Kidney tubule cell (primary cell): ENCODE data around the gene MOB3A.

Experiments used
- DNase-seq: peaks from one replicate; pipeline ENCODE4 v3.0.0-alpha.2; 2018; ENCODE audit warnings: low spot score

The MOB3A gene

DNA sequence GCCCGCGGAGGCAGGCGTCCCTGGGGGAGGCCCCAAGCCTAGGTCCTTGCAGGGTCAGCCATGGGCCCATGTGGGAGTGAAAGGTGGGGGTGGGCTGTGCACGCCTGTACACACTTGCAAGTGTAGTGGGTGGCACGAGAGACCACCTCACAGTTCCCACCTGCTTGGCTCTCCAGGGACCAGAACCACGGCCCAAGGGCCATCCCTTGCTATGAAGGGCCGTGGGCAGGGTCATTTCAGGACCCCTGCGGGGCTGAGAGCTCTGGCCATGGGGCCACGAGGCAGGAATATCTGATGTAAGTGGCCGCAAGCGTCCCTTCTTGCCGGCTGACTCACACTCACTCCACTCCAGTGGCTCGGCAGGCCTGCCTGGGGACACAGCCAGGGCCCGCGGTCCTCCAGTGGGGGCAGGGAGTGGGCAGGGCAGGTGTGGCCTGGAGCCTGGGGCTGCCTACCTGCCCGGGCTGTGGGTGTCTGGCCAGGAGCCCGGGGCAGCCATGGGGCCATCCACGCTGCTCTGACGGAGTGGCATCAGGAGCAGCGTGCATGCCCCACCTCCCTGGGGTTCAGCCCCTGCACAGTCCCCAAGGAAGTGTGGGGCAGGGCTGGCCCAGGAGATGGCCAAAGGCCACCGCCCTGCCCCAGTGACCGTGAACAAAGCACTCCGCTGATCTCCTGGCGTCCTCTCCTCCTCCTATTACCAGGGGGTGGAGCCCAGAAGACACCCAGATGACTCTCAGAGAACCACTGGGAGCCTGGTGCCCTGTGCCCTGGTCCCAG lies 36.5 kb downstream of the MOB3A start:
- DNase-seq: peak; percentile 91

DNA sequence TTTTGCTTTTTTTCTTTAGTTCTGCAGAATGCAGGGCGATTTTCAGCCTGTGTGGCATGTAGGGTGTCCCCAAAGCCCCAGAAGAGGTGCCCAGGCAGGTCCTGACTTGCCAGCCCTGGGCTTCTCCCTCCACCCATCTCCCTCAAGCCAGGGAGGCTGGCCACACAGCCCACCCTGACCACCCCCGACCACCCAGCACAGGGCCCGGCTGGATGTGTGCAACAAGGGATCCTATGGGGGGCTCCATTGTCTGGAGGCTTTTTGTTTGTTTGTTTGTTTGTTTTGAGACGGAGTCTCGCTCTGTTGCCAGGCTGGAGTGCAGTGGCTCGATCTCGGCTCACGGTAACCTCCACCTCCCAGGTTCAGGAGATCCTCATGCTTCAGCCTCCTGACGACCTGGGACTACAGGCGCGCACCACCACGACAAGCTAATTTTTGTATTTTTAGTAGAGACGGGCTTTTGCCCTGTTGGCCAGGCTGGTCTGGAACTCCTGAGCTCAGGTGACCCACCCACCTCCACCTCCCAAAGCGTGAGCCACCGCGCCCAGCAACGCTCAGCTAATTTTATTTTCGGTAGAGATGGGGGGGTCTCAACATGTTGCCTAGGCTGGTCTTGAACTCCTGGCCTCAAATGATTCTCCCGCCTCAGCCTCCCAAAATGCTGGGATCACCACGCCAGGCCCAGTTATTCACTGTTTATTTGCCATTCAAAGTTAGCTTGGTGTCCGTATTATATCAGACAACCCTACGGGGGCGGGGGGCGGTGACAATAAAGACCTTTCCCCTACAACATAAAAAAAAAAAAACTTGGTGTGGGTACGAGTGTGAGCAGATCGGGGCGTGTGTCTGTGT lies 37.3 kb downstream of the MOB3A start:
- DNase-seq: no peak

DNA sequence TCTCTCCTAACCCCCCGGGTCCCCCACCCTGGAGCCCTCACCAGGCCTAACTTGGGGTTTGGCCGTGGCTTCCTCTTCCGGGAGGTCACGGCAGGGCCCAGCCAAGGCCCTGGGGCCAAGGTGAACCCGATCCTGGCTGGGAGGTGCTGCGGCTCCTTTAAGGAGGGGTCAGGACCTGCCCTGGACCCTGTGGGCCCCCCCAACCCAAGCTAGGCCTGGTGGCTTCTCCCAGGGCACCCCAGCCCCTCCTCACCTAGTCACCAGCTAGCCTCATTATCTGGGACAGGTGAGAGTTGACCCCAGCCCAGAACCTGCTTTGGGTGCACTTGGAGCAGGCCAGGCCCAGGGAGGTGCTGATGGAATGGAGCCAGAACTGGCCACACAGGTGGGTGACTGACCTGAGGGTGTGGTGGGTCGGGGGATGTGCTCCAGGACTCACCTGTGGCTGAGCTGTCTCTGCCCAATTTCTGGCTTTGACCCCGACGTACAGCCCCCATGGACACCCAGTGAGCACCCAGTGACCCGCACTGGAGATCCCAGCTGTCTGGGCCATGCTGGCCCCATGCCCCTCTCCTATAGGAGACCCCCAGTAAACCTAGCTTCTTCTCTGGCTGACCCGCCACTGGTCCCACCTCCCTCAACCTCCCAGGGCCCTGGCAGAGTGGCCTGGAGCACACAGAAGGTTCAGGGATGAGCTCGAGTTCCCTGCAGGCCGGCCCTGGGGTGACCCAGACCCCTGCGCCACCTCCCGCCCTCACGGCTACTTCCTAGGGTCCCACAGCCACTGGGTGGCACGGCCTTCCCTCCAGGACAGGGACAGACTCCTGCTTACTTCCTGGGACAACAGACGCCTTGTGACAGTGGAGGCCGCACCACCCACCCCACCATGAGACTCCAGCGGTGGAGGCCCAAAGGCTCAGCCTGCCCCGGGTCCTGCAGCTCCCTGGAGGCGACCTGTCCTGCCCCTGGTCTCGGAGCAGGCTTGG lies 38.3 kb downstream of the MOB3A start:
- no peak for DNase-seq

DNA sequence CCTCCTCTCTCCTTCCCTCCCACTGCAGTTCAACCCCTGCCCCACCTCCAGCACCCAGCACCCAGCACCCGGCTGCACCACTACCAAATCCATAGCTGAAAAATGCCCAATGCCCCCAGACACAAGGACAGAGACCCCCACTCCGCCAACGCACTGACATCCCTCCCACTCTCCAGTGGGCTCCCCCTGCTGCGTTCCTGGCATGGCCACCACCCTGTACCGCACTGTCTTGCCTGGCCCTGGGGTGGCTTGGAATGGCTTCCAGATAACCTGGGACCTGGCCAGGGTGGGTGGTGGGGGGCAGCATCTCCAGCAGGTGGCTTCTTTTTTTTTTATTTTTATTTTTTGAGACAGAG lies 39.3 kb downstream of the MOB3A start:
- no peak for DNase-seq

DNA sequence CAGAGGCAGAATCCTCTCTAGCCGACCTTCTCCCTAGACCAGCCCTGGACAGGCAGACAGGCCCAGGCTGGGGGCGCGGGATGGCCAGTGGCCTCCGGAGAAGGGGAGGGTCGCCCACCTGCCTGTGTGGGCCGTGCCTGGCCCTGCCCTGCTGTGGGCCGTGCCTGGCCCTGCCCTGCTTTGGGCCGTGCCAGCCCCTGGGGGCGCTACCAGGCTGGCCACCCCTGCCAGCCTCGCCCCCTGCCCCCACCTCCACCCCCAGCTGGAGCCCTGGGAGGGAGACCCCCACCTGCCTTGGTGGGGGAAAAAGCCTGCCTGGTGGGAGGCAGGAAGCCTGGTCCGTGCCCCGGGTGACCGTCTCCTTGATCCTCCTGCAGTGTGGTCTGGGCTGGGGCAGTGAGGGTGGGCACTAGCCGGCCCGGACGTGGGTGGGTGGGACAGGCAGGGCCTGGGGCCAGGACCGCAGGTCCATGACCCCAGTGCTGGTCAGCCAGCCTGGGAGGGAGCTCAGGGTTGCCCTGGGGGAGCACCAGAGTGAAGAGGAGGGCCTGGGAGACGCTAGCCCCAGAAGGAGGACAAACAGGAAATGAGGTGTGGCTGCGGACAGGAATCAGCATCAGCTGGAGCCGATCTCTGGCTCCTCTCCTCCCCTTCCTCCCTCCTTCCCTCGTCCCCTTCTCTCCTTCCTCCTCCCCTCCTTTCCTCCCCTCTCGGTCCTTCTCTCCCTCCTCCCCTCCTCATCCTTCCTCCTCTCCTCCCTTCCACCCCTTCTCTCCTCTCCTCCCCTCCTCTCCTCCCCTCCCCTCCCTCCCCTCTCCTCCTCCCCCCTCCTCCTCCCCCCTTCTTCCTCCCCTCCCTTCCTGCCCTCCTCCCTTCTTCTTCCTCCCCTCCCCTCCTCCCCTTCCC lies 39.9 kb downstream of the MOB3A start:
- DNase-seq: peak; percentile 68

DNA sequence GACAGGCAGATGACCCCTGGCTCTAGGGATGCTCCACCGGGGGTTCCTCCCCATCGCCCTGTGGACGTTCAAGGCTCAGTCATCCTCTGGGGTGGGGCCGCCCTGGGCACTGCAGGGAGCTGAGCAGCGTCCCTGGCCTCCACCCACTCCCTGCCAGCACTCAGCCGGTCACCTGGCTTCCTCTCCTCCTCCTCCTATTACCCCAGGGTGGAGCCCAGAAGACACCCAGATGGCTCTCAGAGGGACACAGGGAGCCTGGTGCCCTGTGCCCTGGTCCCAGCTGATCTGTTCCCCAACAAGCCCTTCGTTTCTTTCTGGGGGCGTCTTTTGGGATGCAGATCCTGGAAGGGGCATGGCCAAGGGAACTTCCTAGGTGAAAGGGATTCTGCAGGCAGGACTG lies 41.4 kb downstream of the MOB3A start:
- DNase-seq: no peak

DNA sequence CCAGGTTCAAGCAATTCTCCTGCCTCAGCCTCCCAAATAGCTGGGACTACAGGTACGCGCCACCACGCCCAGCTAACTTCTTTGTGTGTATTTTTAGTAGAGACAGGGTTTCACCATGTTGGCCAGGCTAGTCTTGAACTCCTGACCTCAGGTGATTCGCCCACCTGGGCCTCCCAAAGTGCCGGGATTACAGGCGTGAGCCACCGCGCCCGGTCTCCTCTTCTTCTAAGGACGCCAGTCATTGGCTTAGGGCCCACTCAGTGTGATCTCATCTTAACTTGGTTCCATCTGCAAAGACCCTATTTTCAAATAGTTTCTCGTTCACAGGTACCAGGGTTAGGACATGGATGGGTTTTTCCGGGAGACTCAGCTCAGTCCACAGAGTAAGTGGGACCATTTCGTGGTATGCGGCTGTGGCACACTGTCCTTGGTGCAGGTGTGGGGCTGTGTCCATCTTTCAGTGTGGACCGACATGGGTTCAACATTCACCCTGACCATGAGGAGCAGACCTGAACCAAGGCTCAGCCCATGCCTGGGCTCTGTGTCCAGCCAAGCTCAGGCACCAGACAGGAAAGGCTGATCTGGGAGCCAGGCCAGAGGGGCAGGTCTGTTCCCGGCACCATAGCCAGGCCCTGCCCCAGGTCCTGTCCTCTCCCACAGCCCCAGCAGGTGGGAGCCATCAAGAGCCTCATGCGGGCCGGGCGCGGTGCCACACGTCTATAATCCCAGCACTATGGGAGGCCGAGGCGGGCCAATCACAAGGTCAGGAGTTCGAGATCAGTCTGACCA lies 42.3 kb downstream of the MOB3A start:
- no peak for DNase-seq

DNA sequence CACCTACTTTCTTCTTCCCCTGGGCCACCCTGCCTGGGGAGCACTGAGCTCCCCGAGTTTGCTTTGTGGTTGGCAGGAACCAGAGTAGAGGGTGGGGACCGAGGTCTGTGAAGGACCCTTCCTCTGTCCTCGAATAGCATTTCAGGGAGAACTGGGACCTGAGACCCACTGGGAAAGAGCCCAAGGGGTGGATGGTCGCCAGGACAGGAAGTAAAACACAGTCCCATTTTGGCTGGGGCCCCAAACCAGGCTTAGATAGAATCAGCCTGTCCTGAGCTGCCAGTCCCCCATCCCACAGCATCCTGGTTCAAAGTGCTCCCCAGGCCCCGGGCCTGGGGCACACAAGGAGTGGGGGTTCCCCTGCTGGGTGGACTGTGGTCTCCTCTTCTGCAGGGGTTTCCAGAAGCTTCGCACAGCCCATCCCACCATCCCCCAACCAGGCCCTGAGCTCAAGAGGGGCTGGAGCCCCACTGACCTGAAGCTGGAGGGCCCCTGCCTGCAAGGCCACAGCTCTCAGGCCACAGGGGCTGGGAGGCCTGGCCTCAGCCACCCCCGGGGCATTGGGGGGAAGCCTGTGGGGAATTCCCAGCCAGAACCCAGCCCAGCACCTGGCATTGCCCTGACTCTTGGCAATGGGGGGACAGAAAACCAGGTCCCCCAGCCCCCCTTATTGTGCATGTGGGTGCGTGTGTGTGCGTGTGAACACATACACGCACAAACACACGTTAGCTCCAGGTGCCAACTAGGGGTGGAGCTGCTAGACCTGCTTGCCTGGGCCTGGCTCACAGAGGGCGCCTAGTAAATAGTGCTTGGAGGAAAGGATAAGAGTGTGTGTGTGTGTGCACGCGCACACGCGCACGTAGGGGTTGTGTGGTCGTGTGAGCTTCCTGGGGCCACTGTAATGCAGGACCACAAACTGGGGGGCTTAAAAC lies 44.1 kb downstream of the MOB3A start:
- no peak for DNase-seq

DNA sequence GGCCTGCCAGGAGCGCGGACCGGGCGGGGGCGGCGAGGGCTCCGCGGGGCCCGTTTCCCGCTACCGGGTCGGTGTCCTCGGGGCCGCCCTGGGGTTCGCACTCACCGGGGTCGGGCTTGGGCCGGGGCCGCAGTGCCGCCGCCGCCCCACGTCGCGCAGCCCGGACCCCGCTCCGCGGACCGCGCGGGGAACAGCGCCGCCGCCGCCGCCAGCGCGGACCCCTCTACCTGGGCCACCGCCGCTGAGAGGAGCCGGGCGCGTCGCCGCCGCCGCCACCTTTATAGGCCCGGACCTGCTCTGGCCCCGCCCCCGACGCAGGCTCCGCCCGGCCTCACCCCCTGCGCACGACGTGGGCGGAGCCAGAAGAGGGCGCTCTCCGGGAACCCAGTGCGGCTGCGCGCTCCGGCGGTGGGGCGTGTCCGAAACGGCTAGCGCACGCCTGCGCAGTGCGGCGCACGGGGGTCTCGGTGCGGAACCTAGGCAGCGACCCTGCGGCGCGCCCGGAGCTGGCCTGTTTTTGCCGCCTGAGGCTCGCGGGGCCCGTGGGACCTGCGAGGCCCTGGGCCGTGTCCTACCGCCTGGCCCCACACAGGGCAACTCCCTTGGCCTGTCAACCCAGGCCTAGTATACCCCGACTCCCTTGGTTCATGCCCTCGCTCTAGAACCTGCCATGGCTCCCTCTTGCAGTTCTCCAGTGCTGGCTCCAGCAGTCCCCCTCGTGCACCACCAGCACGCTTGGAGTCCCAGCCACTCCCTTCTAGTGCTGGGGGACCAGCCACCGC lies 44.9 kb downstream of the MOB3A start, which contains the start of gene MKNK2:
TSS of gene MKNK2 (minus strand) at position 254 of the 782 bp plus-strand sequence. CDS start 393 bp downstream, outside the sequence.
- DNase-seq: peak; percentile 89

DNA sequence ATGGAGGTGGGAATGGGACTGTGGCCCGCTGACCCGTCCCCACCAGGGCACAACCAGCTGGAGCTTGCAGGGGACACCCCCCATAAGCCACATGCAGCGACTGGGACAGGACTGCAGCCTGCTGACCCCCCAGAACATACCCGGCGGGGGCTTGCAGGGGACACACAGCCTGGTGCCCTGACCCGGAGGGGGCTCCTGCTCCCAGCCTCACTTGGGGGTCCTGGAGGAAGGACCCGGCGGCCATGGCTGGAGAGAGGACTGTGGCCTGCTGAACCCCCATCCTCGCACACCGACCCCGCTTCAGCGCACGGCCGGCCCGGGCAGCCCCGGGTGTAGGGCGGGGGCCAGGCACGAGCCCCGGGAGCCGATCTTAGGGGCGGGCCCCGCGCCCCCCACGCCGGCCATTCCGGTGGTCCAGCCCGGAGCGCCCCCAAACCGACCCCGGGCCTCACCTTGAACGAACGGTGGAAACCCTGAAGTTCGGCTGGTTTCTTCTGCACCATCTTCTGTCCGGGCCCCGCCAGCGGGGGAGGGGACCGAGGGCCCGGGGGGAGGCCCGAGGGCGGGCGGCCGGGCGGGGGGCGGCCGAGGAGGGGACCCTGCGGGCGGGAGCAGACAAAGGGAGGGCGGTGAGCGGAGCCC lies 45.7 kb downstream of the MOB3A start:
- DNase-seq: no peak

DNA sequence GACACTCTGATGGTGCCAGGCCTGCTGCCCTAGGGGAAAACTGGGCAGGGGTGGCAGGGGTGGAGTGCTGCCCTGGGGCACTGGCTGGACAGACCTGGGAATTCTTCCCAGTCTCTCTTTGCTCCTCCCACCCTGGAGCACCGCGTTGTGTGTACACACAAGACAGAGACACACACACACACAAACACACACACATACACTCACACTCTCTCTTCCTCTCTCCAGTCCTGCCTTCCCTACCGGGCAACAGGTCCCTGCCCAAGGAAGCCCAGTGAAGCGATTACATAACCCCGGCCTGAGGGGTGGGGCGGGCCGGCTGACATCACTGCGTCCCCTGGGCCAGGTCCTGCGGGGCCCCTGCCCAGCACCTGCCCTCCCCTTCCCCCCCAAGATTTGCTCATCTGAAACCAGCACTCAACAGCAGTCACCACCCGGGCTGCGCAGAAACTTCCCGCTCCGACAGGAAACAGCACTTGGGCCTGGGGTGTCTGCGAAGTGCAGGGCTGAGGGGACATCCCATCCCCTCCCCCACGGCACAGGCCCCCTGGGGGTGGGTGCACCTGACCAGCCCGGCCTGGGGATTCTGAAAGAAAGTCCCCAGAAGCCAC lies 46.3 kb downstream of the MOB3A start:
- DNase-seq: peak; percentile 95

DNA sequence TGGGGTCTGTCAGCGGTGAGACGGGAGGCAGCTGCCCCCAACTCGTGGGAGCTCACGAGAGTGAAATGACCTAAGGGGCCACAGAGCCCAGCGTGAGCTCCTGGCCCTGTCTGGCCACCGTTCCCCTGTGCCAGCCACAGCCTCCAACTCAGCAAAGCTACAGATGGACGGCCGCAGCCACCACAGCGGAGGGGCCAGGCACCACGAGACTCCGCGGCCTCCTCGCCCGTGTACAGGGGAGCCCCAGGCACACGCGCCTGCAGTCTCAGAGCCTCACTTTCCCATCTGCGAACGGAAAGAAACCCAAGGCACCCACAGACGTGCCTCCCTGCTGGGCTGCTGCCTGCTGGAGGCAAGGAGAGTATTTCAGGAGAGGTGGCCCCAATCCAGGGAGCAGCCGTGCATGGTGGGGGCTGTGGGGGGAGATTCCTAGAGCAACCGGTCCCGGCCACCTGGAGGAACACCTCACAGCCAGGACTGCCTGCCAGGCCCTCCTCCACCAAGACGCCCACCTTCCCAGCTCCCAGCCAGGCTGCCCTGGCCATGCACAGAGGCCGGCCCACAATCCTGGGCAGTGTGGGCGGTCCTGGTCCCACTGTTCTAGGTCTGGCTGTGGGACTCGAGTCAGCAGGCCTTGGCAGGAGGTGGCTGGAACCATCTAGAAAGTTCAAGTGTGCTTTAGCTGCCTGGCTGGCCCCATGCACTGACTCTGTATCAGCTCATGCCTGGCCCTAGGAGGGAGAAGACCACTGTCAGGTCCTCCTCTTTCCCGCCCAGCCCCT lies 47.0 kb downstream of the MOB3A start:
- no peak for DNase-seq

DNA sequence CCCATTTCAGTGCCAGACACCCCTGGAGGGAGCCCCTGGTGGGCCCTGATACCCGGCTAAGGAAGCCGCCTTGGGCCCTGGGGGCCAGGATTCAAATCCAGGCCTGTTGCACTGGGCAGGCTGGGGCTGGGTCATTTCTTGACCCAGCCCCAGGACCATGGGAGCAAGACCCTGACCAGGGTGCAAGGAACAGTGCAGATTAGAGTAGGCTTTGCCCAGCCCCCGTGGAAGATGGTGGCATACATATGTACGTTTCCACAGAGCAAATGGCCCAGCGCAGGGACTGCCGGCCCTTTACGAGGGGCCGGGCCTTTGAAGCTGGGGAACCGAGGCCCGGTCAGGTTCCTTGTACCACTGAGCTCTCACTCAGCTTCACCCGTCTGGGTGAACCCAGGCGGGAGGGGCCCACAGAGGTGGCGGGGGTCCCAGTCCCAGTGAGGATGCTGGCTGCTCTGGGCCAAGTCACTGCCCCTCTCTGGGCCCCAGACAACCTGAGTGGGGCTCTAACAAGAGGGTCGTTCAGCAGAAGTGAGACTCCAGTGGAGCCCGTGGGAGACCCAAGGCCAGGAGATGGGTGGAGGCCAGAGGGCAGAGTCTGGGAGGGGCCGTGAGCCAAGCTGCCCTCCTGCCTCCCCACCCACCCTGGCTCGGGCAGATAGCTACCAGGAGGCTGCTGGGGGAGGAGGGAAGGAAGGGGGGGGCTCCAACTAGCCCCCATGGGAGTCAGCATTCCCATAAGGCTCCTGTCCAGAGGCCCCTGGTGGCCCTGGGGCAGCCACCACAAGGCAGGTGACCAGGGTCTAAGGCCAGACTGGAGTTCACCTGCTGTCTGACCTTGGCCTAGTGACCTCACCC lies 47.8 kb downstream of the MOB3A start:
- no peak for DNase-seq

DNA sequence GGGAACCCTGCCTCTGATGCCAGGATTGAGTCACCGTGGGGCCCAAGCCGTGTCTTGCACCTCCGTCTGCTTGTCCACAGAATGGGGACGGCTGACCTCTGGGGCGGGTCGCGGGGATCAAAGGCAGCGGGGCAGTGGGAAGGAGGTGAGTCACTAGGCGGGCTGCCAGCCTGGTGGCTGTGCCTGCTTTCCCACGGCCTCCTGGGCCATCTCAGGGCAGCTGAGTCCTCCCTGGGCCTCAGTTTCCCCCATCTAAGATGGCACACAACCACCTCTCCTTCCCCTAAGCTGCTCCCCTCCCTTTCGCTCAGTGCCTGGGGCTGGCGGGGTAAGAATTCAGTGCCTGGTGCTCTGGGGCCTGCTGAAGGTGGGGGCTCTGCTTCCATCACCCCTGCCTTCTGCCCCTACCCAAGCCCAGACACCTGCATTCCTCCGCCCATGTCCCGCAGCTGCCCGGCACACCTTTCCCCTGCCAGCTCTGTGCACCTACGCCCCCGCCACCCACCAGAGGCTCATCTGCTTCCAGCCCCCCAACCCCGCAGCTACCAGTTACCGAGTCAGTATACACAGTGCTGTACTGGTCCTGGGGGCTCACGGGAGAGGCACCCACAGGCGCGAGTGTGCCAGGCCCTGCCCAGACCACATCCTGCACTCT lies 48.5 kb downstream of the MOB3A start:
- DNase-seq: peak; percentile 65

DNA sequence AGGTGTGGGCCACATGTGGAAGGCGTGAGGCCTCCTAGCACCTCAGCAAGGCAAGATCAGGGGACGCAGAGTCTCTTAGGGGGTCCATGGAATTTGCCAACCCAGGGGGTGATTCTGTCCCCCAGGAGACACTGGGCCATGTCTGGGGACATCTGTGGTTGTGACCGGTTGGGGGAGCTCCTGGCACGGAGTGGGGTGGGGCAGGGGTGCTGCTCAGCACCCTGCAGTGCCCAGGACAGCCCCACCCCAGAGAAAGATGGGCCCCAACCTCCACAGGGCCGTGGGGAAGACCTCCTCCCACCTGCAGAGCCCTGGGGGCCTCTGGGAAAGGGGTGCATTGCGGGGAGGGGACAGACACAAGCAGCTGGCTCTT lies 49.1 kb downstream of the MOB3A start:
- no peak for DNase-seq
